Osteocyte (in vitro differentiated cells): ENCODE measurements around the gene OR2V2. TPM values are rescaled to one million over a fixed set of nuclear protein-coding genes. Genes with fewer than 3 reads are reported as not detected.

Source experiments
- DNase-seq: peaks from one replicate; pipeline ENCODE4 v3.0.0; 2021; ENCODE audit warnings: mixed read lengths; ENCODE audit not compliant: unreplicated experiment; ENCODE audit errors: extremely low spot score
- H3K27ac Mint-ChIP-seq: one replicate; pipeline ENCODE4 v1.8.0; 2021; ENCODE audit warnings: mild to moderate bottlenecking, mixed read lengths; ENCODE audit not compliant: unreplicated experiment
- H3K27me3 Mint-ChIP-seq: one replicate; pipeline ENCODE4 v1.8.0; 2021; ENCODE audit warnings: mixed read lengths; ENCODE audit not compliant: unreplicated experiment
- H3K36me3 Mint-ChIP-seq: one replicate; pipeline ENCODE4 v1.8.0; 2021; ENCODE audit warnings: mixed read lengths; ENCODE audit not compliant: unreplicated experiment
- H3K4me1 Mint-ChIP-seq: one replicate; pipeline ENCODE4 v1.8.0; 2021; ENCODE audit warnings: mixed read lengths; ENCODE audit not compliant: unreplicated experiment
- H3K4me3 Mint-ChIP-seq: one replicate; pipeline ENCODE4 v1.8.0; 2021; ENCODE audit warnings: mild to moderate bottlenecking, moderate library complexity, mixed read lengths; ENCODE audit not compliant: unreplicated experiment
- H3K9me3 Mint-ChIP-seq: one replicate; pipeline ENCODE4 v1.8.0; 2021; ENCODE audit warnings: mixed read lengths; ENCODE audit not compliant: unreplicated experiment
- CTCF ChIP-seq: fragments of 200-600 bp; sonication (generic); IDR thresholded peaks from 2 replicates; pipeline ENCODE4 v1.5.0; 2021; ENCODE audit warnings: antibody characterized with exemption, mild to moderate bottlenecking, moderate library complexity
- total RNA-seq: library from RNA; stranded (reverse); gene quantifications from 2 replicates; pipeline ENCODE4 v1.2.1, GENCODE V29; 2021

Gene OR2V2
- total RNA-seq, 1 donor from 2014 or later: not detected

- no peaks in the 10 kb centered on the region for H3K36me3 Mint-ChIP-seq
- peaks cover 6% of the 10 kb centered on the region for H3K9me3 Mint-ChIP-seq
- no peak within 1 kb of the TSS for H3K4me3 Mint-ChIP-seq
- H3K27me3 Mint-ChIP-seq: peaks cover 18% of the 10 kb centered on the region
- no peak for TF ChIP-seq CTCF
- no peak within 1 kb of the TSS for H3K27ac Mint-ChIP-seq
- no peak for DNase-seq
- H3K4me1 Mint-ChIP-seq: peaks cover 23% of the 10 kb centered on the region
Measured at GRCh38 chr5:181130832-181131496, 16.4 kb upstream of the OR2V2 start, which contains the start of gene OR2V1. Gene OR2V1, minus strand, starts transcription at chr5:181131169. Its CDS starts 5,865 bp downstream, at chr5:181125304.

GRCh38 chr5:181131514-181131913 lies 15.9 kb upstream of the OR2V2 start:
- Mint-ChIP-seq H3K4me1 (peaks cover 23% of the 10 kb centered on the region), H3K27me3 (peaks cover 16% of the 10 kb centered on the region), H3K9me3 (peaks cover 6% of the 10 kb centered on the region), H3K27ac (no peak overlapping the region), H3K36me3 (no peaks in the 10 kb centered on the region), H3K4me3 (no peak overlapping the region)
- TF ChIP-seq CTCF: no peak
- DNase-seq: no peak

GRCh38 chr5:181133083-181133482 lies 14.3 kb upstream of the OR2V2 start:
- H3K27me3 Mint-ChIP-seq: peaks cover 12% of the 10 kb centered on the region
- no peaks in the 10 kb centered on the region for H3K36me3 Mint-ChIP-seq
- H3K4me3 Mint-ChIP-seq: no peak overlapping the region
- H3K9me3 Mint-ChIP-seq: peaks cover 6% of the 10 kb centered on the region
- peaks cover 23% of the 10 kb centered on the region for H3K4me1 Mint-ChIP-seq
- TF ChIP-seq CTCF: no peak
- H3K27ac Mint-ChIP-seq: no peak overlapping the region
- no peak for DNase-seq

GRCh38 chr5:181133610-181134231 lies 13.7 kb upstream of the OR2V2 start:
- no peak for DNase-seq
- peaks cover 7% of the 10 kb centered on the region for H3K27me3 Mint-ChIP-seq
- no peak for TF ChIP-seq CTCF
- H3K4me1 Mint-ChIP-seq: peaks cover 23% of the 10 kb centered on the region
- H3K27ac Mint-ChIP-seq: peak overlapping the region; percentile 12
- peaks cover 6% of the 10 kb centered on the region for H3K9me3 Mint-ChIP-seq
- H3K36me3 Mint-ChIP-seq: no peaks in the 10 kb centered on the region
- H3K4me3 Mint-ChIP-seq: no peak overlapping the region

- H3K27ac Mint-ChIP-seq: no peak overlapping the region
- no peak for TF ChIP-seq CTCF
- H3K27me3 Mint-ChIP-seq: peaks cover 7% of the 10 kb centered on the region
- H3K36me3 Mint-ChIP-seq: no peaks in the 10 kb centered on the region
- peaks cover 23% of the 10 kb centered on the region for H3K4me1 Mint-ChIP-seq
- no peak overlapping the region for H3K4me3 Mint-ChIP-seq
- no peak for DNase-seq
- peaks cover 6% of the 10 kb centered on the region for H3K9me3 Mint-ChIP-seq
Measured at GRCh38 chr5:181134259-181134658, 13.1 kb upstream of the OR2V2 start.
